HepG2 (cell line): ENCODE results near the gene UBE2B. TPM values are rescaled to one million over a fixed set of nuclear protein-coding genes. Genes with fewer than 3 reads are reported as not detected.

Experiments used
- GABPA ChIP-seq, 2 experiments: IDR thresholded peaks; 2 replicates each; pipeline ENCODE4 v1.6.1; 2011 to 2016; ENCODE audit warnings: low read depth in 2 of 2, low read length in 1 of 2, missing biosample characterization in 1 of 2, missing genetic modification characterization in 1 of 2
- MAFK ChIP-seq, 2 experiments: IDR thresholded peaks in 1 of 2; conservative IDR thresholded peaks in 1 of 2; 2 replicates each; pipeline ENCODE4 v1.6.1; 2011; ENCODE audit warnings: improper control_type of control experiment in 2 of 2, low read length in 2 of 2
- NFATC3 ChIP-seq: sonication (generic); formaldehyde crosslinking; IDR thresholded peaks from 2 replicates; pipeline ENCODE4 v1.5.1; 2020; ENCODE audit warnings: mild to moderate bottlenecking, missing genetic modification reagents
- ONECUT2 ChIP-seq: sonication (generic); formaldehyde crosslinking; IDR thresholded peaks from 2 replicates; pipeline ENCODE4 v1.4.0; 2020; ENCODE audit warnings: missing genetic modification reagents
- PAX8 ChIP-seq: sonication (generic); formaldehyde crosslinking; IDR thresholded peaks from 2 replicates; pipeline ENCODE4 v1.8.0; 2022; ENCODE audit warnings: mild to moderate bottlenecking, missing genetic modification reagents, borderline replicate concordance
- TOE1 ChIP-seq: sonication (generic); formaldehyde crosslinking; IDR thresholded peaks from 2 replicates; pipeline ENCODE4 v1.4.0; 2020; ENCODE audit warnings: mild to moderate bottlenecking, missing genetic modification reagents
- XRCC5 ChIP-seq: fragments of 200-400 bp; formaldehyde crosslinking; optimal IDR thresholded peaks from 2 replicates; pipeline ENCODE3; 2017; ENCODE audit warnings: mild to moderate bottlenecking, low read length
- ZNF224 ChIP-seq: sonication (generic); formaldehyde crosslinking; IDR thresholded peaks from 2 replicates; pipeline ENCODE4 v1.5.0; 2020; ENCODE audit warnings: mild to moderate bottlenecking, missing genetic modification reagents
- ZNF333 ChIP-seq: sonication (generic); formaldehyde crosslinking; IDR thresholded peaks from 2 replicates; pipeline ENCODE4 v1.4.0; 2020; ENCODE audit warnings: mild to moderate bottlenecking, missing genetic modification reagents, borderline replicate concordance
- ZNF605 ChIP-seq: sonication (generic); formaldehyde crosslinking; IDR thresholded peaks from 2 replicates; pipeline ENCODE4 v1.8.0; 2022; ENCODE audit warnings: mild to moderate bottlenecking, missing genetic modification reagents
- ZNF674 ChIP-seq: sonication (generic); formaldehyde crosslinking; IDR thresholded peaks from 2 replicates; pipeline ENCODE4 v1.5.0; 2020; ENCODE audit warnings: low read depth, mild to moderate bottlenecking, missing genetic modification reagents
- ZNF678 ChIP-seq: sonication (generic); formaldehyde crosslinking; IDR thresholded peaks from 2 replicates; pipeline ENCODE4 v1.4.0; 2020; ENCODE audit warnings: mild to moderate bottlenecking, missing genetic modification reagents
- ZNF709 ChIP-seq: sonication (generic); formaldehyde crosslinking; IDR thresholded peaks from 2 replicates; pipeline ENCODE4 v1.5.0; 2020; ENCODE audit warnings: mild to moderate bottlenecking, missing genetic modification reagents
- ZSCAN25 ChIP-seq: sonication (generic); formaldehyde crosslinking; IDR thresholded peaks from 2 replicates; pipeline ENCODE4 v1.8.0; 2022; ENCODE audit warnings: mild to moderate bottlenecking, missing genetic modification reagents
- polyA plus RNA-seq, 8 experiments: library from polyadenylated mRNA; depleted of rRNA in 3 of 8; stranded (reverse) in 7 of 8; unstranded in 1 of 8; fragments of >200 nt; fragmentation: Illumina TruSeq in 4 of 8; extraction: Trizol in 4 of 8; gene quantifications; 2 replicates each; pipeline versions ENCODE4 v1.2.1 to v1.2.3, GENCODE V29; 2011 to 2016; ENCODE audit warnings: low read depth in 4 of 8, missing spikeins in 1 of 8, mixed read lengths in 1 of 8; ENCODE audit not compliant: insufficient read depth in 1 of 8
- total RNA-seq, 5 experiments: library from RNA; depleted of rRNA; stranded (reverse); fragments of >200 nt; fragmentation: Illumina TruSeq; extraction: Trizol; gene quantifications; 2 replicates each; pipeline ENCODE4 v1.2.3, GENCODE V29; 2016; ENCODE audit warnings: low read depth in 1 of 5
- TF ChIP-seq, protein P1 (sequence below), 2 experiments: sonication (generic) in 1 of 2; formaldehyde crosslinking in 1 of 2; IDR thresholded peaks; 2 replicates each; pipeline versions ENCODE4 v1.4.0 to v1.6.1; 2016 to 2020; ENCODE audit warnings: borderline replicate concordance in 1 of 2, low read depth in 1 of 2, mild to moderate bottlenecking in 1 of 2, missing genetic modification reagents in 1 of 2
- TF ChIP-seq, protein P2 (sequence below): sonication (generic); formaldehyde crosslinking; IDR thresholded peaks from 2 replicates; pipeline ENCODE4 v1.9.0; 2021; ENCODE audit warnings: missing genetic modification reagents, borderline replicate concordance
- TF ChIP-seq, protein P3 (sequence below): sonication (generic); formaldehyde crosslinking; IDR thresholded peaks from 2 replicates; pipeline ENCODE4 v1.5.0; 2020; ENCODE audit warnings: missing genetic modification reagents
- TF ChIP-seq, protein P4 (sequence below): sonication (generic); formaldehyde crosslinking; conservative IDR thresholded peaks from 2 replicates; pipeline ENCODE4 v1.4.0; 2020; ENCODE audit warnings: missing genetic modification reagents

The UBE2B gene
- total and polyA plus RNA-seq, 2 of the 13 experiments (the other 11 are each of a cell fraction or from before 2014, with no cell fraction given) = 25.2 to 56.0 TPM

DNA sequence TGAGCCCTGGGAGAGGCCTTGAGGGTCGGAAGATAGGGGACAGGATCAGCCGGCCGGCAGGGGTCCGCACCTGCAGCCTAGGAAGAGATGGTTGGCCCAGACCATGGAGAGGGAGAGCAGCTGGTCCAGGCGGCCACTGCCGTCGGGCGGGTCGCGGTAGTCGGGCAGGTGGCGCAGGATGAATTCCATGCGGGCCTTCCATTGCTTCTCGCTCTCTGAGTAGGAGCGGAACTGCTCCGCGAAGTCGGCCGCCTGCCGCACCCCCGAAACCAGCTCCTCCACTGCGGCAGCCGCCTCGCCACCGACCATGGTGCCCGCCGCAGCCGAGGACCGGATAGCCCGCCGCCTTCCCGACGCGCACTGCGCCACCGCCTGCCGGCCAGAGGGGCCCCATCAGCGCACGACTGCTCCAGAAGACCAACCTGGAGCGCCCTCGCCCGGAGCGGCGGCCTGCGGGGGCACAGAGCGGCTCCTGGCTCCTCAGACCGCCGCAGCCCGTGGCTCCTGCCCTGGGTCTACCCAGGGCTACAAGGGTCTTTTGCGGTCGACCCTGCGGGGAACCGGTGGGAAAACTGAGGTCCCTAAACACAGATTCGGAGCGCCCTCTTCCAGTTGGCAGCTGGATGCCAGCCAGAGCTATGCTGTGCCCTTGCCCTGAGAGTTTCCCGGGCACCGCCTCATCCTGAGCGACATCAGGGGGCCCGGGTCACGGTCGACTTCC, 40.3 kb downstream of the UBE2B start, which contains the start of gene CDKN2AIPNL (continued):
- TF ChIP-seq, protein P1, sequence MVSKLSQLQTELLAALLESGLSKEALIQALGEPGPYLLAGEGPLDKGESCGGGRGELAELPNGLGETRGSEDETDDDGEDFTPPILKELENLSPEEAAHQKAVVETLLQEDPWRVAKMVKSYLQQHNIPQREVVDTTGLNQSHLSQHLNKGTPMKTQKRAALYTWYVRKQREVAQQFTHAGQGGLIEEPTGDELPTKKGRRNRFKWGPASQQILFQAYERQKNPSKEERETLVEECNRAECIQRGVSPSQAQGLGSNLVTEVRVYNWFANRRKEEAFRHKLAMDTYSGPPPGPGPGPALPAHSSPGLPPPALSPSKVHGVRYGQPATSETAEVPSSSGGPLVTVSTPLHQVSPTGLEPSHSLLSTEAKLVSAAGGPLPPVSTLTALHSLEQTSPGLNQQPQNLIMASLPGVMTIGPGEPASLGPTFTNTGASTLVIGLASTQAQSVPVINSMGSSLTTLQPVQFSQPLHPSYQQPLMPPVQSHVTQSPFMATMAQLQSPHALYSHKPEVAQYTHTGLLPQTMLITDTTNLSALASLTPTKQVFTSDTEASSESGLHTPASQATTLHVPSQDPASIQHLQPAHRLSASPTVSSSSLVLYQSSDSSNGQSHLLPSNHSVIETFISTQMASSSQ (IDR thresholded peaks at IDR 0.05; ENCODE audit: low read depth) = no peak
- TF ChIP-seq, protein P1 (CRISPR knock-in tag; IDR thresholded peaks at IDR 0.05; ENCODE audit: borderline replicate concordance) = peak; percentile 94
- TF ChIP-seq ZNF678 (peak; percentile 98), ONECUT2 (CRISPR knock-in tag) (0 out of 2 replicates have a peak, but pooled peaks have one; percentile 19), ZNF709 (peak; percentile 79), ZNF674 (CRISPR knock-in tag) (peak; percentile 97), ZNF224 (CRISPR knock-in tag) (peak; percentile 83; the same call in 1 of the 2 replicates), ZNF333 (CRISPR knock-in tag) (0 out of 2 replicates have a peak, but pooled peaks have one; percentile 25), NFATC3 (no peak), GABPA (IDR thresholded peaks at IDR 0.05; ENCODE audit: low read depth, low read length) (peak; percentile 56), GABPA (CRISPR knock-in tag; IDR thresholded peaks at IDR 0.05; ENCODE audit: low read depth) (peak; percentile 71), ZNF605 (CRISPR knock-in tag) (peak; percentile 95), MAFK (conservative IDR thresholded peaks at IDR 0.05 in 1 of 2, IDR thresholded peaks at IDR 0.05 in 1 of 2; ENCODE audit: low read length in 2 of 2) (no peak), PAX8 (CRISPR knock-in tag) (peak; percentile 85), ZSCAN25 (CRISPR knock-in tag) (no peak), TOE1 (CRISPR knock-in tag) (no peak), XRCC5 (peak; percentile 97)
- TF ChIP-seq, protein P2, sequence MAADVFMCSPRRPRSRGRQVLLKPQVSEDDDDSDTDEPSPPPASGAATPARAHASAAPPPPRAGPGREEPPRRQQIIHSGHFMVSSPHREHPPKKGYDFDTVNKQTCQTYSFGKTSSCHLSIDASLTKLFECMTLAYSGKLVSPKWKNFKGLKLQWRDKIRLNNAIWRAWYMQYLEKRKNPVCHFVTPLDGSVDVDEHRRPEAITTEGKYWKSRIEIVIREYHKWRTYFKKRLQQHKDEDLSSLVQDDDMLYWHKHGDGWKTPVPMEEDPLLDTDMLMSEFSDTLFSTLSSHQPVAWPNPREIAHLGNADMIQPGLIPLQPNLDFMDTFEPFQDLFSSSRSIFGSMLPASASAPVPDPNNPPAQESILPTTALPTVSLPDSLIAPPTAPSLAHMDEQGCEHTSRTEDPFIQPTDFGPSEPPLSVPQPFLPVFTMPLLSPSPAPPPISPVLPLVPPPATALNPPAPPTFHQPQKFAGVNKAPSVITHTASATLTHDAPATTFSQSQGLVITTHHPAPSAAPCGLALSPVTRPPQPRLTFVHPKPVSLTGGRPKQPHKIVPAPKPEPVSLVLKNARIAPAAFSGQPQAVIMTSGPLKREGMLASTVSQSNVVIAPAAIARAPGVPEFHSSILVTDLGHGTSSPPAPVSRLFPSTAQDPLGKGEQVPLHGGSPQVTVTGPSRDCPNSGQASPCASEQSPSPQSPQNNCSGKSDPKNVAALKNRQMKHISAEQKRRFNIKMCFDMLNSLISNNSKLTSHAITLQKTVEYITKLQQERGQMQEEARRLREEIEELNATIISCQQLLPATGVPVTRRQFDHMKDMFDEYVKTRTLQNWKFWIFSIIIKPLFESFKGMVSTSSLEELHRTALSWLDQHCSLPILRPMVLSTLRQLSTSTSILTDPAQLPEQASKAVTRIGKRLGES (CRISPR knock-in tag) = peak; percentile 70; the same call in 1 of the 2 replicates
- TF ChIP-seq, protein P3, sequence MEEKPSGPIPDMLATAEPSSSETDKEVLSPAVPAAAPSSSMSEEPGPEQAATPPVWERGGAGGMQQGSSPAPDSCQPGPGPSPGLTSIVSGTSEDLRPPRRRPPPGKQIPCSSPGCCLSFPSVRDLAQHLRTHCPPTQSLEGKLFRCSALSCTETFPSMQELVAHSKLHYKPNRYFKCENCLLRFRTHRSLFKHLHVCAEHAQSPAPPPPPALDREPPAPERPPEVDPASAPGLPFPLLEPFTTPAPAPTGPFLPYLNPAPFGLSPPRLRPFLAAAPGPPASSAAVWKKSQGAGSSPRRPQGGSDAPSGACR (CRISPR knock-in tag) = peak; percentile 86; the same call in 1 of the 2 replicates
- TF ChIP-seq, protein P4, sequence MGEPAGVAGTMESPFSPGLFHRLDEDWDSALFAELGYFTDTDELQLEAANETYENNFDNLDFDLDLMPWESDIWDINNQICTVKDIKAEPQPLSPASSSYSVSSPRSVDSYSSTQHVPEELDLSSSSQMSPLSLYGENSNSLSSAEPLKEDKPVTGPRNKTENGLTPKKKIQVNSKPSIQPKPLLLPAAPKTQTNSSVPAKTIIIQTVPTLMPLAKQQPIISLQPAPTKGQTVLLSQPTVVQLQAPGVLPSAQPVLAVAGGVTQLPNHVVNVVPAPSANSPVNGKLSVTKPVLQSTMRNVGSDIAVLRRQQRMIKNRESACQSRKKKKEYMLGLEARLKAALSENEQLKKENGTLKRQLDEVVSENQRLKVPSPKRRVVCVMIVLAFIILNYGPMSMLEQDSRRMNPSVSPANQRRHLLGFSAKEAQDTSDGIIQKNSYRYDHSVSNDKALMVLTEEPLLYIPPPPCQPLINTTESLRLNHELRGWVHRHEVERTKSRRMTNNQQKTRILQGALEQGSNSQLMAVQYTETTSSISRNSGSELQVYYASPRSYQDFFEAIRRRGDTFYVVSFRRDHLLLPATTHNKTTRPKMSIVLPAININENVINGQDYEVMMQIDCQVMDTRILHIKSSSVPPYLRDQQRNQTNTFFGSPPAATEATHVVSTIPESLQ (CRISPR knock-in tag) = no peak
